Fibroblast of pulmonary artery (primary cell): ENCODE results near the gene UBE2J1.

ENCODE experiments used
- DNase-seq: peaks from one replicate; pipeline ENCODE4 v3.0.0-alpha.2; 2010; ENCODE audit warnings: low read depth
- H3K4me3 ChIP-seq: replicated peaks from 2 replicates; pipeline ENCODE4 v1.5.1; 2011; ENCODE audit warnings: low read depth, mild to moderate bottlenecking, control low read depth, low read length, moderate library complexity
- TF ChIP-seq, protein P1 (sequence below): IDR thresholded peaks from 2 replicates; pipeline ENCODE4 v1.5.1; 2011; ENCODE audit warnings: mild to moderate bottlenecking, control low read depth, low read length, inconsistent platforms; ENCODE audit errors: missing control alignments

UBE2J1 gene

DNA sequence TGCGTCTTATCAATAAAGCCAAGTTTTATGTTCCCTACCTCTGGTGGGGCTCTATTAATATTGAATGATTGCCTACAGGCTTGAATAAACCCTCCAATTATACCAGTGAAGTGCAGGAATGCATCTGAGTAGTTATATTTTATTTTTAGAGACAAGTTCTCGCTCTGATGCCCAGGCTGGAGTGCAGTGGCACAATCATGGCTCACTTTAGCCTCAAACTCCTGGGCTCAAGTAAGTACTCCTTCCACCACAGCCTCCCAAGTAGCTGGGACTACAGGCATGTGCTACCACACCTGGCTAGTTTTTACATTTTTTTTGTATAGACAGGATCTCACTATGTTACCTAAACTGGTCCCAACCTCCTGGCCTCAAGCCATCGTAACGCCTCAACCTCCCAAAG is 26.1 kb upstream of the UBE2J1 start:
- TF ChIP-seq, protein P1, sequence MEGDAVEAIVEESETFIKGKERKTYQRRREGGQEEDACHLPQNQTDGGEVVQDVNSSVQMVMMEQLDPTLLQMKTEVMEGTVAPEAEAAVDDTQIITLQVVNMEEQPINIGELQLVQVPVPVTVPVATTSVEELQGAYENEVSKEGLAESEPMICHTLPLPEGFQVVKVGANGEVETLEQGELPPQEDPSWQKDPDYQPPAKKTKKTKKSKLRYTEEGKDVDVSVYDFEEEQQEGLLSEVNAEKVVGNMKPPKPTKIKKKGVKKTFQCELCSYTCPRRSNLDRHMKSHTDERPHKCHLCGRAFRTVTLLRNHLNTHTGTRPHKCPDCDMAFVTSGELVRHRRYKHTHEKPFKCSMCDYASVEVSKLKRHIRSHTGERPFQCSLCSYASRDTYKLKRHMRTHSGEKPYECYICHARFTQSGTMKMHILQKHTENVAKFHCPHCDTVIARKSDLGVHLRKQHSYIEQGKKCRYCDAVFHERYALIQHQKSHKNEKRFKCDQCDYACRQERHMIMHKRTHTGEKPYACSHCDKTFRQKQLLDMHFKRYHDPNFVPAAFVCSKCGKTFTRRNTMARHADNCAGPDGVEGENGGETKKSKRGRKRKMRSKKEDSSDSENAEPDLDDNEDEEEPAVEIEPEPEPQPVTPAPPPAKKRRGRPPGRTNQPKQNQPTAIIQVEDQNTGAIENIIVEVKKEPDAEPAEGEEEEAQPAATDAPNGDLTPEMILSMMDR: no peak
- DNase-seq: no peak
- H3K4me3 ChIP-seq: no peak overlapping the region

DNA sequence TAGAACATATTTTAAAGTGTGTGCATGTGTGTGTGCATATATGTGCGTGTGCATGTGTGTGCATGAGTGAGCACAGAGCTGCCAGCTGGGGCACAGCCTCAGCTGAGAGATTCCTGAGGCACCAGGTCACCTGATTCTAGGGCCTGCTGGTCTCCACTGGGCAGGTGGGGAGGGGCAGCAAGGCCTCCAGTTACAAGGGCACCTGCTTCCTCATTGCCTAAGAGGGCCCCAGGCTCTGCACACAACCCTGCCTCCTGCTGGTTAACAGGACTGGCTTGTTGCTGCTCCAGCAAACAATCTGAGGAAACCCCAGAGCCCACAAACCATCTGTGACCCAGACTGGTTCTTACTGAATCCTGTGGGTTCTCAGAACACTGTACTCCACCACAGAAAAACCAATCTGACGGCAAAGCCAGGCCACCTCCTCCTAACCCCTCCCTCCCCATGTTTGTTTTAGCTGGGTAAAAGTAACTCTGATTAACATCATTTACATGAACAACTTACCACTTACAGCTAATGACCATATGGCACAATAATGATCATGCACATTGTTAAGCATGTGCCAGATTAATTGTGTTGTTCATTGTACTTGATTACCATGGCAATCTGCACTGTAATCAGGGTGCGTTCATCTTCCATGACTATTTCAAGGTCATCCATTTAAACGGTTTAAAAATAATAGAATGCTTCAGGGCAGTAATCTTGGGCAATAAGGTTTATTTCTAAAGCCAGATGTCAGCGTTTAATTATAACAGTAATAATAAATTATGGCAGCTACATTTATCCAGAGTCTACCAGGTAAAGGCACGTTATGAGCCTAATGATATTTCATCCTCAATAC is 23.1 kb upstream of the UBE2J1 start:
- H3K4me3 ChIP-seq: no peak overlapping the region
- TF ChIP-seq, protein P1: peak; percentile 16
- no peak for DNase-seq

DNA sequence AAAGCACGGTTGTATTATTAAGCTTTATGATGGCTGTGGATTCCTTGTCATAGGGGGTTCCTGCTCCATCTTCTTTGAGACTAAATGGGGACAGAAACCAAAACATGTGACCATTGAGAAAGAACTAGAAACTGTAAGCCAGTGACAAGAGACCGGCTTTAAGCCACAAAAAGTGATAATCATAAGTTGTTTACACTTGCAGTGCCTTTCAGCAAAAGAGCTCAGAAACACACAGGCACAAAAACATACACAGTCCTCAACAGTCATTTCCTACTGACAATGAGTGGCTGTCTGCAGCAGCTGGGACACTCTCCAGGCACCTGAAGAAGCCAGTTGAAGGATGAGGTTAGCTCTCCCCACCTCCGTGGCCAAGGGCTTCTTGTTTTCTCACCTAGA is 20.0 kb upstream of the UBE2J1 start:
- no peak overlapping the region for H3K4me3 ChIP-seq
- TF ChIP-seq, protein P1: no peak
- no peak for DNase-seq

DNA sequence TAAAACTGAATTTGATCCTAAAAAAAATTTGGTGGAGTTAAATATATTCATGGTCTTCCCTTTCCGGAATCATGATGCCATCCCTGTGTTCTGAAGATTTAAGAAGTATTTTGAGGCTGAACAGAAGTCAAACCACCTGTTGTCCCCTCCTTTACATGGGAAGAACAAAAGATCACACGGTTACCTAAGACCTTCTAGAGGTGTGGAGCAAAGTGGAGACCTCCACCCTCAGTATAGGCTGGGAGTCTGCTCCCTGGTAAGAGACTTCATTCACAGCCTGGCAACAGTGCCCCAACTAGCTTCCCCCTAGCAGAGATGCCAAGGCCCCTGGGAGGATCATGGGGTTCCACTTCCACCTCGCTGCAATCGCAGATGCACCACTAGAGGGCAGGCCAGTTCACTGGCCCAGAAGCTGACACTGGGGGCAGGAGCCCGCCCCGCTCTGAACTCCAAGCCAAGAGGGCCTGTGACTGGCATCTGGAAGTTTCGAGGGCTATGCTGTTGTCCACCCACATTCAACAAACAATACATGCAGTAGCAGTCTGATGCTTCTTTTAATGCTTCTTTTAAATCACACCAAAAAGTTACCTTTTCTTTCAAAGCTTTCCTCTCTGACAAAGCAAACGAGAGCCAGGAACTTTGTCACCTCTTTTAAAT is 19.5 kb upstream of the UBE2J1 start:
- no peak overlapping the region for H3K4me3 ChIP-seq
- TF ChIP-seq, protein P1: peak; percentile 98
- DNase-seq: peak; percentile 59

DNA sequence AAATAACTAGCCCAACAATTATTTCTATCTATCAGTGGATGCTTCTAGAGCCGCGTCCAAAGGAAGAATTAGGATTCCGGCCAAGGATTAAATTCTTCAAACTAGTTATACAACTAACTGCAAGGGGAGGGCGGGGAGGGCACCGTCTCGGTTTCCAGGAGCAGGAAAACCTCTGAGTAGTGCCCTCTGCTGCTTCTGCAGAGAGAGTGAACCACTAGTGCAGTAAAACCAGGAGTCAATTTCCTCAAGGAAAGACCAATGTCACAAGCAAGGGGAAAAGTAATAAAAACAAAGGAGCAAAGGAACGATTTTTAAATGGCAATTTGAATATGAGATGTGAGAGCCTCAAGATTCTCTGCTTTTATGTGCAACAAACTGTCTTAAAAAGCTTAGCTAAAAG is 16.5 kb upstream of the UBE2J1 start:
- TF ChIP-seq, protein P1: peak; percentile 62
- DNase-seq: peak; percentile 63
- no peak overlapping the region for H3K4me3 ChIP-seq

DNA sequence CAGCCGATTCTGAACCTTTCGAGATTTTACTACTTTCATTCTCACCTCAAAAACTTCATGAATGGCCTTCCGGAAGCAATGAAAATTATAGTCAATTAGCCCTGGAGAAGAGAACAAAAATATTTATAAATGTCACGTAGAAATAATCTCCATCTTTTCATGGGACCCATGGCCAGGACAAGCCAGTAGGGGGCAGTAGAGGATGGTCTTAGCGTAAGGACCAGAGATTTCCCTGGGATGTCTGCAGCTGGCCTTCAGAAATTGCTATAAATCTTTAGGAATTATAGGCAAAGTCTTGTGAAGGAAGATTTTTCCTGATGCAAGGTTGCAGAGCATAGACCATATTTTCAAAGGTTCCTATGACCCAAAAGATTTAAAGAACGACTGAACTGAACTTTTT is 15.6 kb upstream of the UBE2J1 start:
- TF ChIP-seq, protein P1: peak; percentile 89
- peak; percentile 75 for DNase-seq
- H3K4me3 ChIP-seq: no peak overlapping the region

DNA sequence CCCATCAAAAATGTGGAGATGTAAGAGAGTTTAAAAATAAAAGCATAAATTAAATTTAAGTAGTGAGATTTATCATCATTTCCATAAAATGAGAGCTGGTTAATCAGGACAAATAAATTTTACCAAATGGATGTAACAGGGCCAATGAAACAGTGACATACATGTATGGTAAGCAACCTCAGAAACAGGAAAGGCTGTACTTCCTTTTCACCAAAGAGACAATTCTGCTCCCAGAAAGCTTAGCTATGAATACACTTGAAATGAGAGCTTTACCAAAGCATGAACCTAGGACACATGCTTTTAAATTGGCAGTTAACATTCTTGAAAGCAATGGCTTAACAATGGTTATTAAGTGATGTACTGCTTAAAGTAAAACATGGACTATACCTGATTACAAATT is 12.1 kb upstream of the UBE2J1 start:
- TF ChIP-seq, protein P1: no peak

More for the DNA sequence above, 12.1 kb upstream of the UBE2J1 start:
- no peak for DNase-seq
- no peak overlapping the region for H3K4me3 ChIP-seq
